ENCODE measurements around the gene MPND.
"Not testable (repeated sequence)": the region's sequence is repeated elsewhere in the genome, so short reads cannot be mapped to it uniquely, and the experiment has no call there.

MPND gene

DNA sequence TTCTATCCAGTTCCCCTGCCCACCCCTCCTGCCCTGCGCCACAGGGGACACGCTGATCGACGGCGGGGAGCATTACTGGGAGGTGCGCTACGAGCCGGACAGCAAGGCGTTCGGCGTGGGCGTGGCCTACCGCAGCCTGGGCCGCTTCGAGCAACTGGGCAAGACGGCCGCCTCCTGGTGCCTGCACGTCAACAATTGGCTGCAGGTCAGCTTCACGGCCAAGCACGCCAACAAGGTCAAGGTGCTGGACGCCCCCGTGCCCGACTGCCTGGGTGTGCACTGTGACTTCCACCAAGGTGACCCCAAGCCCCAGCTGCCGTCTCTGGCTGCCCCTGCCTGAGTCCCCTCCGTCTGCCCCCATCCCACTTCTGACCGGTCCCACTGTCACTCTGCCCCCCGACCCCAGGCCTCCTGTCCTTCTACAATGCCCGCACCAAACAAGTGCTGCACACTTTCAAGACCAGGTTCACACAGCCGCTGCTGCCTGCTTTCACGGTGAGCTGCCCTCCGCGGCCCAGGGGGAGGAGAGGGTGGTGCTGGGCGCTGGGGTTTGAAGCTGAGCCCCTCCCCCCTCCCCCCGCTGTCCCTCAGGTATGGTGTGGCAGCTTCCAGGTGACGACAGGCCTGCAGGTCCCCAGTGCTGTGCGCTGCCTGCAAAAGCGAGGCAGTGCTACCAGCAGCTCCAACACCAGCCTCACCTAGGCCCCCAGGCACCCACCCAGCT is 20.3 kb upstream of the MPND start:
- DNase-seq = no peak

DNA sequence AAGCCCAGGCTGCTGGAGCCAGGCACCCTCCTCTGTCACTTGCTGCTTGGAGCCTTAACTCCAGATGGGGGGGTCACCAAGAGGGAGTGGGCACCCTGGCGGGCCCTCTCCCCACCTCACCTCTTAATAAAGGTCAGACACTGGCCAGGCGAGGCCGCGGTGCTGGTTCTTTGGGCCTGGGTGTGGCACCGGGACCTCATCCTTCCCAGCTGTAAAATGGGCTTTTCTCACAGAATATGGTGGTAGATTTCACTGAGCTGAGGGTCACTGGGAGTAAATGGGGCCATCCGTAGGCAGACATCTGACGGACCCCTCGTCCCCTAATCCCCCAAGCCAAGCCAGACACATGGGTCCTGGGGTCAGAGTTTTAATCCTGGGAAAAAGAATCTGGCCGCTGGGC is 19.7 kb upstream of the MPND start:
- DNase-seq = no peak

DNA sequence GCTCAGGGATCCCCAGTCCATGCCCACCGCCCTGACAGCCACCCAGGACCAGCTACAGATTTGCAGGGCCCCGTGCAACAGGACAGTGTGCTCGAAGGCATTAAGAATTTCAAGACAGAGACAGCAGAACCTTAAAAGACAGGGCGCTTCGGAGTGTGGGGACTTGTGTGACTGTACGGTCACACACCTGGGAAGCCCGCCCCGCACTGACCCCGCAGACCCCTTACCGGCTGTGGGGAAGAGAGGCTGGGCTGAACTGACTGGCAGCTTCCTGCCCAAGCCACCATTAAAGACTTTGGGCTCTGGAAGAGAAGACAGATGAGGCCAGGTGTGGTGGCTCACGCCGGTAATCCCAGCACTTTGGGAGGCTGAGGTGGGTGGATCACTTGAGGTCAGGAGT is 19.1 kb upstream of the MPND start:
- no peak for DNase-seq

DNA sequence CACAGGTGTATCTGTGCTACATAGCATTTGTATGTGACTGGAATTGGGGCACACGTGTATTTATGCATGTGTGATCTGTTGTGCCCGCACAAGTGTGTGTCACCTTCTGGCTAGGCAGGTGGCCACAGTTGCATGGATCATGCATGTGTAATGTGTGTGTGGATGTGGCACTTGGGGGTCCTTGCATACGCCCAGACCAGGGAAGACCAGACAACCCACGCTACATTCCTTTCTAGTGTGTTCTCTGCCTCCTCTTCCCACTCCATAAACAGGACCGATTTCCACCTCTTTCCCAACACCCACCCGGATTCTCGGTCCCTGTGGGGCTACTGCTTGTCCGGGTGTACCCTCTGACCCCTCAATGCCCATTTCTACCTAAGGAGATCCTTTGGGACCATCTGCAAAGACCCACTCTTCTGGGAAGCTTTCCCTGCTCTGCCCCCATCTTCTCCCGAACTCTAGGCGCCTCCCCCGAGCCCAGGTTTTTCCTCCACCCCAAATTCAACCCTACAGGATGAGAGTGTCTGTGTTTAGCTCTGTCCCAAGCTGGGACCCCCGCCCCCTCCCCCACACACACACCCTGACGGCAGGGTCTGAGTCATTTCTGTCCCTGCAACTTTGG is 17.0 kb upstream of the MPND start:
- no peak for DNase-seq

DNA sequence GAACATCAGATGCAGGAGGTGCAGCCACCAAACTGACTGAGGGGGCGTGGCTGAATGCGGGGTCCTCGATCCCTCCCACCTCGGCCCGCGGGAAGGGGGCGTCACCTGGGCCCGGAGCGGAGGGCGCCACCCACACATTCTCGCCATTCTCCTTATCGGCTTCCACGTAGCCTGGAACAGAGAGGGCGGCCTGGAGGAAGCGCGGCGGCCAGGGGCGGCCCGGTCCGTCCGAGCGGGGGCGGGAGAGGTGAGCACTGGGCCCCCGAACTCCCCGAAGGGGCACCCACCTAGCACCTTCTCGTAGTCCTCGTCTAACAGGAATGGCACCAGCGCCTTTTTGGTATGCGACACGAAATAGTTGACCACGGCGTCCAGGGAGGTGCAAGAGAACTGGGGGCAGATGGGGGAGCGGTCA is 16.5 kb upstream of the MPND start:
- no peak for DNase-seq

DNA sequence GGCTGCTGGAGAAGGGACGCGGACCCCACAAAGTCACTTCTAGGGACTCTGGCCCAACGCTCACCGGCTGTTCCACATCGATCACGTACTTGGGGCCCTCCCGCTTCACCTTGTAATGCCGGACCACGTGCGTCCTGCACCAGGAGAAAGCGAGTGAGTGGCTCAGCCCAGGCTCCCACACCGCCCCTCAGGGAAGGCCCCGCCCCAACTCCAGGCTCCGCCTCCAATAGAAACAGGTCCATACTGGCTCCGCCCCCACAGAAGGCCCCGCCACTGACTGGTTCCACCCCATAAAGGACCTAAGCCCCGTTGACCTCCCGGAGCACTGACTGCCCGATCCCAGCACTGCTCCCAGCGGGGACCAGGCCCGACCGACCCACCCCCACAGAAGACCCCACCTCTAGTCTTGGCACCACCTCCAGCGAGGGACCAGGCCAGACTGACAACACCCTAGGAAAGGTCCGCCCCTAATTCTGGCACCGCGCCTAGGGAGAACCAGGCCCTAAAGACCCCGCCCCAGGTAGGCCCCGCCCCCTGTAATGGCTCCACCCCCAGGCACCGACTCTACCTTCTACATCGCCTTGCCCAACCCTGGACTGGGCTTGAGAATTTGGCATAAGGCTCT is 16.0 kb upstream of the MPND start:
- no peak for DNase-seq

DNA sequence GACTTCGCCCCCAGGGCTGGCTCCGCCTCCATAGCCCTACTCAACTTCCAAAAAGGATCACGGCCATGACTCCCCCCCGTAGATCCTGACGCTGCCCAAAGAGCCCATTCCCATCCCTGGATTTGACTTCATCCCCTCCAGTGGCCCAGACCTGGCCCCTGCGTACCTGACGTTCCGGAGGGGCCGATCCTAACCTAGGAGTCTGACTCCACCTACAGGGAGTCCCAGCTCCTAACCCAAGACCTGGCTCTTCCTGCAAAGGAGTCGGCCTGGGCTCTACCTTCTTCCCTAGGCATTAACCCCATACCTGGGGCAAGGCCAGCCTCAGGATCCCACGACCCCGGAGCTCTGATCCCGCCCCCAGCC is 15.5 kb upstream of the MPND start:
- DNase-seq = no peak

DNA sequence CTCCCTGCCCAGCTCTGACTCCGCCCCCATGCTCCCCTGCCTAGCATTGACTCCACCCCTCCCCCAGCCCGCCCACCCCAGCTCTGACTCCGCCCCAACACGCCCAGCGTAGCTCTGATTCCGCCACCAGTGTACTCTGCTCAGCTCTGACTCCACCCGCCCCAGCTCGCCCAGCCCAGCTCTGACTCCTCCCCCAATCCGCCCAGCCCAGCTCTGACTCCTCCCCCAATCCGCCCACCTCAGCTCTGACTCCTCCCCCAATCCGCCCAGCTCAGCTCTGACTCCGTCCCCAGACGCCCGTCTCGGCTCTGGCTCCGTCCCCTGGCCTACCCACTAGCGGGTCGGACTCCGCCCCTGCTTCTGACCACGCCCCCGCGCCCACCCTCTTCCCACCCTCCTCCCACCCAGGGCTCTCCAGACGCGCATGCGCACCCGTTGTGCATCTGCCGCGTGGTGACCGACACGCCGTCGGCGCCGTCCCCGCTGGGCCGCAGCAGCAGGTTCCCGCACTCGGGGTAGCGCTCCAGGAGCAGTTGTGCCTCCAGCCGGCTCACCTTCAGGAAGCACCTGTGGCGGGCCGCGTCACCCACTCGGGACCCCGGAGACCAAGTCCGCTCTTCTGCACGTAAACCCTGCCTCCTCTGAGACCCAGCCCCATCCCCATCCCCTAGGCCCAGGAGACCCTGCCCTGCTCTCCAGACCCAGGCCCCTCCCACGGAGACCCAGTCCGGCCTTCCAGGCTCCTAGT is 14.9 kb upstream of the MPND start:
- no peak for DNase-seq

DNA sequence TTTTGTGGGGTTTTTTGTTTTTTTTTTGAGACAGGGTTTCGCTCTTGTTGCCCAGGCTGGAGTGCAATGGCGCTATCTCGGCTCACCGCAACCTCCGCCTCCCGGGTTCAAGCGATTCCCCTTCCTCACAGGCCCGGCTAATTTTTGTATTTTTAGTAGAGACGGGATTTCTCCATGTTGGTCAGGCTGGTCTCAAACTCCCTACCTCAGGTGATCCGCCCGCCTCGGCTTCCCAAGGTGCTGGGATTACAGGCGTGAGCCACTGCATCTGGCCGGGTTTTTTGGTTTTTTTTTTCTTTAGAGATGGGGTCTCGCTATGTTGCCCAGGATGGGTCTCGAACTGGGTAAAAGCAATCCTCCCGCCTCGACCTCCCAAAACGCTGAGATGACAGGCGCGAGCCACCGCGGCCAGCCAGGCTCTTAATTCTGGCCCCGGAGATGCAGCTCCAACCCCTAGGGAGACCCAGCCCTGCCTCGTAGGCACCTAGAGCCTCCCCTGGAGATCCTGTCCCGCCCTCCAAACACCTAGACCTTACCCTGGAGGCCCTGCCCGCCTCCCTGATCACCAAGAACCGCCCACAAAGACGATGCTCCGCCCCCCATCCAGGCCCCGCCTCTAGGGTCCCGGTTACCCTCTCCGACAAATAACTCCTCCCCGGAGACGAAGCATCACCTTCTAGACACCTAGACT is 14.2 kb upstream of the MPND start:
- not testable (repeated sequence) for DNase-seq

DNA sequence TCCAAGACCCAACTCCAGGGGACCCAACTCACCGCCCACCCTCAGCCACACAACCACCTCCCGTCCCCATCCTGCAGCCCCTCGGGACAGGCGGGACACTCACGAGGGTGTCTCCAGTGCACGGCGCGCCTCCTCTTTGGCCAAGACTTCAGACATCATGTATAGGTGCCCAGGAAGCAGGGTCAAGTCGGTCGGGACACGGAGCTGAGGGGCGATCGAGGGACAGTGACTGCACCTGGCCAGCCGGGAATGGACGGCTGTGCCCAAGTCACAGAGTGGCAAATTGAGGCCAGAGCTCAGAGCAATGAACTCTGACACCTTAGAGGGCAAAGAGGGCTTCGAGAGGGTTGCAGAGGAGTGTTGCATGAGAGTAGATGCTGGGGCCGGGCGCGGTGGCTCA is 13.5 kb upstream of the MPND start:
- no peak for DNase-seq

DNA sequence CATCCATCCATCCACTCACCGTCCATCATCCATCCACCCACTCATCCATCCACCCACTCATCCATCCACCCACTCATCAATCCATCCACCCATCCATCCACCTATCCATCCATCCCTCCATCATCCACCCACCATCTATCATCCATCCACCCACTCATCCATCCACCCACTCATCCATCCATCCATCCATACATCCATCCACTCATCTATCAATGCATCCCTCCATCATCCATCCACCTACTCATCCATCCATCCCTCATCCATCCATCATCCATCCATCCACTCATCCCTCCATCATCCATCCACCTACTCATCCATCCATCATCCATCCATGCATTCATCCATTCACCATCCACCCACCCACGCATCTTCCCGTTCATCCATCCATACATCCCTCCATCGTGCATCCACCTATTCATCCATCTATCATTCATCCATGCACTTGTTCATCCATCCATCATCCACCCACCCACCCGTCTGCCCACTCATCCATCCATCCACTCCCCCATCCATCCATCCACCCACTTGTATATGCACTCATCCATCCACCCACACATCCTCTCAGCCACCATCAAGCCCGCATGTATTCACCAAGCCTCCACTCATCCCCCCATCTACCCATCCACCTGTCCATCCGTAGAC is 8.3 kb upstream of the MPND start:
- DNase-seq = no peak

DNA sequence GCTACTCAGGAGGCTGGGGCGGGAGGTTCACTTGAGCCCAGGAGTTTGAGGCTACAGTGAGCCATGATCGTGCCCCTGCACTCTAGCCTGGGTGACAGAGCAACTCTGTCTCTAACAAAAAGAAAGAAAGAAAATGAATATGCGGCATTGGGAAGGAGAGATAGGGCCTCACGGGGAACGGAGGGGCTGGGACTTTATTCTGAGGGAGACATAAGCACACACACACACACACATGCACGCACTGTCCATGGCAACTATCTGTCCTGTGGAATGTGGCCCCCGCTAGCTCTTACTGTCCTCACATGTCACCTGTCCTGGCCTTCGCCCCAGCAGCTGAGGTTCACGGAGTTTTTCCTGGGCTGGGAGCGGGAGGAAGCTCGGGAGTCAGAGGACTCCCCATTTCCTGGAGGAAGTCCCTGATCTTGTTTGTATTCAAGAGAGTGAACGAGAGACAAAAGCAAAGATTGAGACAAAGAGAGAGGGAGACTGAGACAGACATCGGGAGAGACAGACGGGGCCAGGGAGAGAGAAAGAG is 5.4 kb upstream of the MPND start:
- DNase-seq = no peak

DNA sequence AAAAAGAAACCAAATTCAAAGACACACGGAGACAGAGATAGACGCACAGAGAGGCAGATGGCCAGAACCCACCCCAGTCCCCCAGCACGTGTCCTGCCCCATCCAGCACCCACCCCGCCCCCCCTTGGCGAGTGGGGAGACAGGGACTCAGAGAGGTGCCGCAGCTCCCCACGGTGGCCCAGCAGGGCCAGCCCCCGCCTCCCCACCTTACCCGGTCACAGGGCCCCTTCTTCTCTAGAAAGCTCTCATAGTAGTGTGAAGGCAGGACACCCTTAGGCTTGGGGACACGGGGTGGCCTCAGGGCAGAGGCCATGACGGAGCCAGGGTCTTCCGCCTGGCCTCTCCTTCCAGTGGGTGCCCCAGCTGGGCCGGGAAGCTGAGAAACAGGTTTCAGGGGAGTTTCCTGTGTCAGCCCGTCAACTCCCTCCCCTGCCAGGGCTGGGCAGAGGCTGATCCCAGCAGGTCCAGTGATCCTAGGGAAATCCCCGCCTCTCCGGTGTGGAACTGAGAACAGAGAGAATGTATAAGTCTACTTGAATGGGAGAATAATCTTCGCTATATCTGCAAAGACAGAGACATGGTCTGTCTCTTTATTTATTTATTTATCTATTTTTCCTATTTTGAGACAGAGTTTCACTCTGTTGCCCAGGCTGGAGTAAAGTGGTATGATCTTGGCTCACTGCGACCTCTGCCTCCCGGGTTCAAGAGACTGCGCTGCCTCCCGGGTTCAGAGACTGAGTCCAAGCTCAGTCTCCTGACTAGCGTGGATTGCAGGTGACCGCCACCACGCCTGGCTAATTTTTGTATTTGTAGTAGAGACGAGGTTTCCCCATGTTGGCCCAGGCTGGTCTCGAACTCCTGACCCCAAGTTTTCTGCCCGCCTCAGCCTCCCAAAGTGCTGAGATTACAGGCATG is 4.7 kb upstream of the MPND start, which contains the start of gene STAP2:
STAP2 (minus strand) TSS at position 387 of the 915 bp plus-strand sequence; CDS start at position 313, 74 bp downstream.
- no peak for DNase-seq

DNA sequence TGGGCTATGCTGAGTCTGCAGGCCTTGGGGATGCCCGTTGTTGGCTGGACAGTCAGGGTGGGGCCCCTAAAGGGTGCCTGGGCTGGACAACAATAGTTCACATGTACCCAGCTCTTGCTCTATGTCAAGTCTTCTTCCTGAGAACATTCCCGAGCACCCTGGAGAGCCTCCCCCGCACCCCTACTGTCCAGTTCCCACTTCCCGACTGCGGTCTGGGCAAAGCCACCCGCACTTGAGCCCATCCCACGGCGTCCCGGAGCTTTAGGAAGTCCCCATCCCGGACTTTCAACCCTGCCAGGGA is 1.1 kb upstream of the MPND start:
- no peak for DNase-seq

DNA sequence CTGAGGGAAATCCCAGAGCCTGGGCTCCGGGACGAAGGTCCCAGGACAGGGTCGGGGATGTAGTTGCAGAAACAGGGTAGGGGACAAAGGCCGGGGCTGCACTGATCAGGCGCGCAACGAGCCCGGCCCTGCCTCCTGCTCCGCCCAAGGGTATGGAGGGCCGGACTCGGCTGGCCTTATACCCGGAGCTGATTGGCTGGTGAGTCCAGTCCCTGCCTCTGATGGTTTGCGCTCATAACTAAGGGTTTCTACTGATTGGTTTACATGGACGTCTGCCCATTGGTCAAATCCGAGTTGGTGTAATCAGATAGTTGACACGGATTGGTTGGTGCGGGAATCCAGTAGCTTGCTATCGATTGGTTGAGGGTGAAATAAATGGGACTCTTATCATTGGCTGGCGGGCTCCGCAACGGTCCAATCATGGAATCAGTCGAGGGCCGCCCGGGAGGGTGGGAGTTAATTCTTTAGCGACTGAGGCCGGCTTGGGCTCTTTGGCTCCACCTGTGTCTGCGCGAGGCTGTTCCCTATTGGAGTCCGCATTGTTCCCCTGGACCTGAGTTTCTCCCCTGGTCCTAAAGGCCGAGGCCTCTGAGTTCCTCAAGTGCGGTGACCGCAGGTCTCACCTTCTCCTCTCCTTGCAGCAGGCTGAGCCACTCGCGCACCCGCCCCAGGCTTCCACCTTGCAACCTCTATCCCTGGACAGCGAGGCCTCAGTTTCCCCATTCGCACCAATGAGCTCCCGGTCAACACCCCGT is 570 bp upstream of the MPND start:
- DNase-seq = peak; percentile 99

DNA sequence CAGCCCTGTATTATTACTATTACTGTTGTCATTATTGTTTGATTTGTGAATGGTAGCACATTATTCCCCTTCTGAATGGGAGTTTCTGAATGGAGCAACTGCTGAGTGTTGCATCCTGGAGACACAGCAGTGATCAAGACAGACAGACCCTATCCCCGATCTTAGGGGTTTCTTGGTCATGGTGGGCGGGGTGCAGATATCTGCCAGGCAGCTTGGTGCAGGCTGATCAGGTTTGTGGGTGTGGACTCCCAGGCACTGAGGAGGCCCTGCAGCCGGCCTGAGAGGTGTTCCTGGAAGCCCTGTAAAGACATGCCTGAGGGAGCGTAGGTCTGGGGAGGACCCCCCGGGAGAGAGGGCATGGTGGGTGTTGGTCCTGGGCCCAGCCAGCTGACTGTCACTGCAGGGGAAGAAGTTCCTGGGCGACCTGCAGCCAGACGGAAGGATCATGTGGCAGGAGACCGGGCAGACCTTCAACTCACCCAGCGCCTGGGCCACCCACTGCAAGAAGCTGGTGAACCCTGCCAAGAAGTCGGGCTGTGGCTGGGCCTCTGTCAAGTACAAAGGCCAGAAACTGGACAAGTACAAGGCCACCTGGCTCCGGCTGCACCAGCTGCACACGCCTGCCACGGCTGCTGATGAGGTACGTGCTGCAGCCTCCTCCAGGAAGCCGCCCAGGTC is 2.1 kb downstream of the MPND start:
- DNase-seq = no peak

DNA sequence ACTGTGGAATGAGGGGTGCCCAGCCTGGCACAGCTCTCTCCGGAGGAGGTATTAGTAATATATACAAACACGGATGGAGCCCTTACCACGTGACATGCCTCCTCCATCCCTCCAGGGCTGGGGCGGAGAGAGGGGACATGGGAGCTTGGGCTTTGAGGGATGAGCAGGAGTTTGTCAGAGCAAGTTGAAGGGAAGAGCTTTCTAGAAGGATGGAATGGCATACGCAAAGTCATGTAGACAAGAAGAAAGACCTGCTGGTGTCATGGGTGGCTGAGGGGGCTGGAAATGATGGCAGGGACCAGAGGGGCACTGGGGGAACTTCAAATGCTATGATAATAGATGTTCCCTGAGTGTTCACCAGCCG is 2.6 kb downstream of the MPND start:
- no peak for DNase-seq

DNA sequence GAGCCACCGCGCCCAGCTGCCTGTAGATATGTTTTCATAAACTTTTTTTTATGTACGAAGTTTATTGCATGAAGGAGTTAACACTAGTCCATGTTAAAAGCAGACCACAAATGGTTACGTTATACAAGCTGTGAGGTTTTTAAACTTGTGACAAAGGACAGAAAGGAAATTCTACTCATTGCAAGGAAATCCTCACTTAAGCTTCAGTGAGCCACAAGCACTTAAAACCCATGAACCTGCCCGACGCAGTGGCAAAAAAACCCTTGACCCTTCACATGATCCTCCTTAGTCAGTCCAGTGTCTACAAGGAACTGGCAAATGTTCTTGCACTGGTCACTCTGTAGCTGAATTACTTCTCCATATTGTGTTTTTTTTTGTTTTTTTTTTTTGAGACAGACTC is 4.2 kb downstream of the MPND start:
- DNase-seq = no peak

DNA sequence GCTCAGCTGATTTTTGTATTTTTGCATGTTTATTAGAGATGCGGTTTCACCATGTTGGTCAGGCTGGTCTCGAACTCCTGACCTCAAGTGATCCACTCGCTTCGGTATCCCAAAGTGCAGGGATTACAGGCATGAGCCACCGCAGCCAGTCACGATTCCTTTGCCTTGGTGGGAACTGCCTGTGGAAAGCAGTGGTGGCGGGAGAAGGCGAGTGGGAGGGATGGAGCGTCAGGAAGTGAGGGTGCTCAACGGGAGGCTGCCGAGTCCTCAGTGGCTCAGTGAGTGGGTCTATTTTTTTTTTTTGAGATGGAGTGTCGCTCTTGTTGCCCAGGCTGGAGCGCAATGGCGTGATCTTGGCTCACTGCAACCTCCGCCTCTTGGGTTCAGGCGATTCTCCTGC is 5.9 kb downstream of the MPND start:
- not testable (repeated sequence) for DNase-seq

DNA sequence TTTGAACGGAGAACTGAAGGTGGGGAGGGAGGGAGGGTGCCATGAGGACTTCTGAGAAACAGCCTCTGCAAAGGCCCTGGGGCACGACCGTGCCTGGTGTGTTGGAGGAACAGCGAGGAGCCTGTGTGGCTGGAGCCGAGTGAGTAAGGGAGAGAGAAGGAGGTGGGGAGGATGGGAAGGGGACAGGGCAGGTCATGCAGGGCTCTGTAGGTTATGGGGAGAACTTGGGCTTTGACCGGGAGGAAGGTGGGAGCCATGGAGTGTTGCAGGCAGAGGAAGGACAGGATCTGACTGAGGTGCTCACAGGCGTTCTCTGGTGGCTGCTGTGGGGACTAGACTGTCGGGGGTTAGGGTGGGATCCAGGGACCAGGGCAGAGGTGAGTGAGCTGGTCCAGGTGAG is 6.7 kb downstream of the MPND start:
- DNase-seq = no peak
